OCI-LY3 (cell line): ENCODE measurements around the gene DPYSL4.

Experiments used
- H2AFZ ChIP-seq: fragments of 200-600, 300-600 bp; shearing (Covaris generic); 2 replicates; pipeline ENCODE4 v1.6.0; 2014; ENCODE audit warnings: antibody characterized with exemption, low read depth, low read length
- H3K27ac ChIP-seq: fragments of 200-600, 300-600 bp; sonication (generic); 2 replicates; pipeline ENCODE4 v1.5.1; 2014; ENCODE audit warnings: mild to moderate bottlenecking, low read length, moderate library complexity, mixed read lengths
- H3K27me3 ChIP-seq: fragments of 200-600, 300-600 bp; sonication (generic); 2 replicates; pipeline ENCODE4 v1.6.1; 2014; ENCODE audit warnings: low read depth, low read length, mixed read lengths
- H3K36me3 ChIP-seq: fragments of 200-600, 300-600 bp; sonication (generic); replicated peaks from 2 replicates; pipeline ENCODE3; 2014; ENCODE audit warnings: low read depth, low read length, mixed read lengths
- H3K4me1 ChIP-seq: fragments of 300-600, 200-600 bp; sonication (generic); 2 replicates; pipeline ENCODE4 v1.6.1; 2014; ENCODE audit warnings: low read length, mixed read lengths
- H3K4me2 ChIP-seq: fragments of 200-600, 300-600 bp; sonication (generic); 2 replicates; pipeline ENCODE4 v1.6.1; 2014; ENCODE audit warnings: low read length, mixed read lengths
- H3K4me3 ChIP-seq: fragments of 300-600, 200-600 bp; sonication (generic); 2 replicates; pipeline ENCODE4 v1.5.1; 2014; ENCODE audit warnings: antibody characterized with exemption, mild to moderate bottlenecking, low read length, moderate library complexity
- H3K79me2 ChIP-seq: fragments of 300-600, 200-600 bp; shearing (Covaris generic); 2 replicates; pipeline ENCODE4 v1.6.1; 2014; ENCODE audit warnings: mild to moderate bottlenecking, low read length, mixed read lengths
- H3K9ac ChIP-seq: fragments of 300-600, 200-600 bp; shearing (Covaris generic); 2 replicates; pipeline ENCODE4 v1.6.0; 2014; ENCODE audit warnings: mild to moderate bottlenecking, low read length, moderate library complexity
- H3K9me3 ChIP-seq: fragments of 200-600, 300-600 bp; shearing (Covaris generic); 2 replicates; pipeline ENCODE4 v1.6.1; 2014; ENCODE audit warnings: low read length, mixed read lengths; ENCODE audit not compliant: insufficient read depth
- H4K20me1 ChIP-seq: fragments of 200-600, 300-600 bp; sonication (generic); 2 replicates; pipeline ENCODE4 v1.6.1; 2016; ENCODE audit warnings: low read length, mixed read lengths; ENCODE audit not compliant: insufficient read depth
- CTCF ChIP-seq: fragments of 200-600, 300-600 bp; sonication (generic); IDR thresholded peaks from 2 replicates; pipeline ENCODE4 v1.5.1; 2014; ENCODE audit warnings: antibody characterized with exemption, low read length, low read depth
- EZH2phosphoT487 ChIP-seq: fragments of 200-600 bp; shearing (Covaris generic); IDR thresholded peaks from 2 replicates; pipeline ENCODE4 v1.6.1; 2018; ENCODE audit warnings: antibody characterized with exemption, mixed run types, low read depth

Gene DPYSL4

DNA sequence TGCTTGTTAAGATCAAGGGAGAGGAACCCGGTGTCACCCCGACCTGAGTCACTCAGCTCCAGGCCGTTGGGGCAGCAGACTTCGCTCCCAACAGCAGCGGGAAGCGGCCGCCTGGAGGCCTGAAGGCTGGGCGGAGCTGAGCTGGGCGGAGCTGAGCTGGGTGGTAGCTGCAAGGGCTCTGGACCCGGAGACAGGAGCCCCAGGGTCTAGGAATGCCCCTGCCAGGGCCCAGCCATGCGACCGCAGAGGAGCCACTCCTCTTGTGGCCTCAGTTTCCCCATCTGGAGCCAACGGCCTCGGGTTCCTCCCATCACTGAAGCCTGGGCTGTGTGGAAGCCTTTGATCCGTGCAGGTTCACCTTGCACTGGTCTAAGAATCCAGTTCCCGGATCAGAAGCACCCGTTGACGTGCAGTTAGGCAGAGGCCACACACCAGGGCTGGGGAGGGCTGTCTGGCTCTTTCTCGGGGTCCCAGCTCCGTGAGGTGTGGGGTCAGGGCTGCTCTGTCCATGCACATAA is 21.9 kb upstream of the DPYSL4 start:
- H3K27ac ChIP-seq: no peak overlapping the region
- no peaks in the 10 kb centered on the region for H3K9me3 ChIP-seq
- no peak overlapping the region for H3K4me3 ChIP-seq
- no peaks in the 10 kb centered on the region for H3K27me3 ChIP-seq
- no peak overlapping the region for H3K4me2 ChIP-seq
- H3K79me2 ChIP-seq: no peaks in the 10 kb centered on the region
- no peaks in the 10 kb centered on the region for H3K4me1 ChIP-seq
- no peak overlapping the region for H2AFZ ChIP-seq
- H3K36me3 ChIP-seq: no peaks in the 10 kb centered on the region
- TF ChIP-seq CTCF (no peak), EZH2phosphoT487 (no peak)
- H3K9ac ChIP-seq: no peak overlapping the region
- no peaks in the 10 kb centered on the region for H4K20me1 ChIP-seq

DNA sequence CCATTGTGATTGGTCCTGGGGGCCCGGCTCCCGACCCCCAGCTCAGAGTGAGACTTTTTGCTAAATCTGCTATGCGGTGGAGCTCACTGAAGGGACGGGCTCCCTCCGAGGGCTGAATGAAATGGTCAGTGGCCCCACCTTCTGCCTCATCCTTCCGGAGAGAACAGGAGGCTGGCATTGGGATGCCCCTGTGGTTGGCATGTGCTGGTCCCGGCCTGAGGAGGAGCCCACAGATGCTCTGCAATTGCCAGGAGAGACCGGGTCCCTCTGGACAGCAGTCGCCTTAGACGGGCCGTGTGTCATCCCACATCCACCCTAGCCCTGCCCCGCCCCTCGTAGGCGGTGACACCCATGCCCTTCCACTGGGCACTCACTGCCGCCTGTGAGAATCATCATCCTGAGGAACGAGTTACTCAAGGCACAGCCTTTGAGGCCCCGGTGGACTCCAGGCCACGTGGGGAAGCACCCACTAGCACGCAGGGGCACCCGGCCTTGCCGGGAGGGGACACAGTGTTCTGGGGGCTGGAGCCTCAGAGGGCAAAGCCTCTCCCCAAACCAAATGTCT is 21.2 kb upstream of the DPYSL4 start:
- H3K27ac ChIP-seq: no peak overlapping the region
- no peak overlapping the region for H2AFZ ChIP-seq
- H3K4me1 ChIP-seq: no peaks in the 10 kb centered on the region
- H3K9me3 ChIP-seq: no peaks in the 10 kb centered on the region
- no peak overlapping the region for H3K4me3 ChIP-seq
- H3K36me3 ChIP-seq: no peaks in the 10 kb centered on the region
- no peak overlapping the region for H3K4me2 ChIP-seq
- H3K27me3 ChIP-seq: no peaks in the 10 kb centered on the region
- no peak overlapping the region for H3K9ac ChIP-seq
- H4K20me1 ChIP-seq: no peaks in the 10 kb centered on the region
- TF ChIP-seq CTCF: no peak
- no peak for TF ChIP-seq EZH2phosphoT487
- H3K79me2 ChIP-seq: no peaks in the 10 kb centered on the region

GRCh38 chr10:132166216-132166950 is 20.4 kb upstream of the DPYSL4 start:
- Histone ChIP-seq H3K9me3 (no peaks in the 10 kb centered on the region), H3K36me3 (no peaks in the 10 kb centered on the region), H3K4me2 (no peak overlapping the region), H3K4me1 (no peaks in the 10 kb centered on the region), H3K27ac (no peak overlapping the region), H3K9ac (no peak overlapping the region), H3K79me2 (no peaks in the 10 kb centered on the region), H2AFZ (no peak overlapping the region), H3K27me3 (no peaks in the 10 kb centered on the region), H3K4me3 (no peak overlapping the region), H4K20me1 (no peaks in the 10 kb centered on the region)
- TF ChIP-seq EZH2phosphoT487 (no peak), CTCF (no peak)

GRCh38 chr10:132167041-132167674 is 19.6 kb upstream of the DPYSL4 start:
- TF ChIP-seq EZH2phosphoT487 (no peak), CTCF (no peak)
- no peaks in the 10 kb centered on the region for H3K36me3 ChIP-seq
- H4K20me1 ChIP-seq: no peaks in the 10 kb centered on the region
- H3K4me2 ChIP-seq: no peak overlapping the region
- no peak overlapping the region for H2AFZ ChIP-seq
- H3K79me2 ChIP-seq: no peaks in the 10 kb centered on the region
- H3K9me3 ChIP-seq: no peaks in the 10 kb centered on the region
- no peaks in the 10 kb centered on the region for H3K27me3 ChIP-seq
- H3K27ac ChIP-seq: no peak overlapping the region
- no peaks in the 10 kb centered on the region for H3K4me1 ChIP-seq
- H3K9ac ChIP-seq: no peak overlapping the region
- no peak overlapping the region for H3K4me3 ChIP-seq
